ENCODE measurements around the gene PTPRN2.

Gene PTPRN2

GRCh38 chr7:158014976-158015375, 572.6 kb downstream of the PTPRN2 start:
- no peak overlapping the region for H3K4me3 ChIP-seq (ENCODE audit: low read depth, low read length)
- no peak for TF ChIP-seq CTCF (IDR thresholded peaks at IDR 0.05; ENCODE audit: borderline replicate concordance, insufficient read depth, low read depth, low read length)

GRCh38 chr7:158013085-158013668, 574.4 kb downstream of the PTPRN2 start:
- no peak for TF ChIP-seq CTCF (IDR thresholded peaks at IDR 0.05; ENCODE audit: borderline replicate concordance, insufficient read depth, low read depth, low read length)

GRCh38 chr7:158011941-158012340, 575.7 kb downstream of the PTPRN2 start:
- TF ChIP-seq CTCF (IDR thresholded peaks at IDR 0.05; ENCODE audit: borderline replicate concordance, insufficient read depth, low read depth, low read length), result no peak
- H3K4me3 ChIP-seq (ENCODE audit: low read depth, low read length), result no peak overlapping the region

More at GRCh38 chr7:158013085-158013668, 574.4 kb downstream of the PTPRN2 start:
- no peak overlapping the region for H3K4me3 ChIP-seq (ENCODE audit: low read depth, low read length)

GRCh38 chr7:158010961-158011693, 576.5 kb downstream of the PTPRN2 start:
- no peak overlapping the region for H3K4me3 ChIP-seq (ENCODE audit: low read depth, low read length)
- TF ChIP-seq CTCF (IDR thresholded peaks at IDR 0.05; ENCODE audit: borderline replicate concordance, insufficient read depth, low read depth, low read length), result no peak

DNA sequence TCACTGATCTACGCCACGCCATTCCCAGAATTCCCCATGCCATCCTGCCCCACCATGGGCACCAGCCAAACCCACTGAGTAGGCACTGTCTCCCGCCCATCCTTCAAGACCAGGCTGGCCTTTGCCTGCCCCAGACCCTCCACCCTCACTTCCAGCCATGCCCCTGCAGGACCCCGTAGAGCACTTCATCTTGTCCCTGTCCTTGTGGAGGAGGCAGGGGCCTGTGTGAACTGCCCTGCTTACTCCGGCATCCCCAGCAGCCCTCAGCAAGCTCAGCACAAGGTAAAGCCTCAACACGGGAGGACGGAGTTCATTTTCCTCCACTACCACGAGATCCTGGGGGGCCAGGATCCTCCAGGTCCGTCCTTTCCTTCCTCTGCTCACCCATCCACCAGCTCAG, 577.7 kb downstream of the PTPRN2 start:
- TF ChIP-seq CTCF (IDR thresholded peaks at IDR 0.05; ENCODE audit: borderline replicate concordance, insufficient read depth, low read depth, low read length), result no peak
- H3K4me3 ChIP-seq (ENCODE audit: low read depth, low read length), result no peak overlapping the region

- TF ChIP-seq CTCF (IDR thresholded peaks at IDR 0.05; ENCODE audit: borderline replicate concordance, insufficient read depth, low read depth, low read length), result no peak
- H3K4me3 ChIP-seq (ENCODE audit: low read depth, low read length), result no peak overlapping the region
Observed at GRCh38 chr7:158008267-158008666, 579.4 kb downstream of the PTPRN2 start.

- no peak overlapping the region for H3K4me3 ChIP-seq (ENCODE audit: low read depth, low read length)
- TF ChIP-seq CTCF (IDR thresholded peaks at IDR 0.05; ENCODE audit: borderline replicate concordance, insufficient read depth, low read depth, low read length), result no peak
Observed at GRCh38 chr7:158007697-158008257, 579.8 kb downstream of the PTPRN2 start.
